OCI-M2 (cell line): Measurements from ENCODE around the gene SPIN4.
"Not testable (repeated sequence)": the region's sequence is repeated elsewhere in the genome, so short reads cannot be mapped to it uniquely, and the experiment has no call there.

ENCODE experiments used
- DNase-seq: peaks from one replicate; lab custom pipeline; 2025; ENCODE audit not compliant: unreplicated experiment; lab: John Stamatoyannopoulos, UW

Gene SPIN4

DNA sequence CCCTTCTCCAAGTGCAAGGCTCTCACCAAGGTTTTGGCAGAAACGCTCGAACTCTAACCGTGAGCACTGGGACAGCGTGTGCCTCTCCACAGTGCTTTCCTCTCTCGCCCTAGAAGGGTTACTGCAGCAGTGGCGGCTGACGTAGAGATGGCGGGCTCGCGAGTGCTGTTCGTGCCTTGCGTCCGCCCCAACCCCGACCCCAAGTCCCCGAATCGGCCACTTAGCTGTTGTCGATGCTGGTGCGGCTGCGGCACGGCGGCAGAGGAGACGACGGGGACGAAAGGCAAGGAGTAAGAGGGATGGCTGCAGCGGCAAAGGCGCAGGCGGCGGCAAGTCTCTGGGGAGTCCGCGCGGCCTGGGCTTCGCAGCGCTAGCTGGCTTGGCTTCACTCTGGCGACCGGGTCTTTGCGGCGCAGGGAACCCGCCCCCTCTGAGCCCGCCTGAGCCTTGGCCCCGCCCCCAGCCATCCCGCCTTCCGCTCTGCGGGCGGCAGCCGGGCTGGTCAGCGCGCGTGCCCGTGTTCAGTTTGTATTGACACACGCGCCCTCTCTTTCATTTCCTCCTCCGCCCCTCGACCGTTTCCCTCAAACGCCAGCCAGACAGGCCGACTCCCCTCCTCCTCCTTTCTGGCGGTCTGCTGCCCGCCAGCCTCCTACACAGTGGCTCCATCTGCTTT, at the start of gene SPIN4:
SPIN4 (minus strand) TSS at position 392 of the 676 bp plus-strand sequence. CDS start 513 bp downstream, outside the sequence.
- DNase-seq = peak; percentile 51

- DNase-seq = no peak
Observed at GRCh38 chrX:63400340-63400739, 49.2 kb upstream of the SPIN4 start.

GRCh38 chrX:63394872-63395271, 43.7 kb upstream of the SPIN4 start:
- no peak for DNase-seq

GRCh38 chrX:63393094-63393493, 42.0 kb upstream of the SPIN4 start:
- not testable (repeated sequence) for DNase-seq

GRCh38 chrX:63387411-63387810, 36.3 kb upstream of the SPIN4 start:
- DNase-seq = no peak

- DNase-seq = not testable (repeated sequence)
Observed at GRCh38 chrX:63384263-63384662, 33.1 kb upstream of the SPIN4 start.

- not testable (repeated sequence) for DNase-seq
Observed at GRCh38 chrX:63373012-63373411, 21.9 kb upstream of the SPIN4 start.

DNA sequence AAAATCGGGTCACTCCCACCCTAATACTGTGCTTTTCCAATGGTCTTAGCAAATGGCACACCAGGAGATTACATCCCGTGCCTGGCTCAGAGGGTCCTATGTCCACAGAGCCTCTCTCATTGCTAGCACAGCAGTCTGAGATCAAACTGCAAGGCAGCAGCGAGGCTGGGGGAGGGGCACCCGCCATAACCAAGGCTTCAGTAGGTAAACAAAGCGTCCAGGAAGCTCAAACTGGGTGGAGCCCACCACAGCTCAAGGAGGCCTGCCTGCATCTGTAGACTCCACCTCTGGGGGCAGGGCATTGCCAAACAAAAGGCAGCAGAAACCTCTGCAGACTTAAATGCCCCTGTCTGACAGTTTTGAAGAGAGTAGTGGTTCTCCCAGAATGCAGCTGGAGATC, 16.6 kb upstream of the SPIN4 start:
- not testable (repeated sequence) for DNase-seq

DNA sequence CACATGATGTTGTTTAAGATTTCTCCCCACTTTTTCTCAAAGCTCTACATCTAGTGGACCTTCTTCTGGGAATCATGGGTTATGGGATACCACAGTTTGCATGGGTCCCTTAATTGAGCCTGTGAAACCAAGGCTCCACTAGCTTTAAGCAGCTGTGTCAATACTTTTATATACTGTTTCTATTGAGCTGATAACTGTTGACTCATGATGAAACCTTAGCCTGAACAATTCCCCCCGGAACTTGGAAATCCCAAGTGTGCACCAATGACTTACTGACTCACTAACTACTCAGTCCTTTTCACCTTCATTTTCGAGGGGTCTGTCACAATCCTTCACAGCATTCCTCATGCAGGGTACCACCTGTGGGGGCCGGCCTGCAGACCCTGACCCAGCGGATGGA, 12.7 kb upstream of the SPIN4 start:
- no peak for DNase-seq

DNA sequence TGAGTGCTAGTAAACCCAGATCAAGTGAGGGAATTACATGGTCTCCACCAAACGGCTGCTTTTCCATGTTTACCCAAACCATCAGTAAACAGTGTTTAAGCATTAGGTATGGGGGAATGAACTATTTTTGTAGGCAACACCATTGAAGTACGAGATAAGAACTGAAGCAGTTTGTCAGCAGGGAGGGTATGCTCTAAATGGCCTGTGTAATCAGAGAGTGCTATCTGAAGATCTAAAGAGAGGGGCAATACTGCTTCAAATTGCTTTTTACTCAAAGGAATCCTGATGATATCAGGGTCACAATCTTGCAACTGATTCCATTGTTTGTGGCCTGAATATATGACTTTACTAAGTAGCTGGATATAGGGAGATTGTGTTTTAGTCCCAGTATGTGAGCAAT, 10.4 kb upstream of the SPIN4 start:
- DNase-seq = no peak

DNA sequence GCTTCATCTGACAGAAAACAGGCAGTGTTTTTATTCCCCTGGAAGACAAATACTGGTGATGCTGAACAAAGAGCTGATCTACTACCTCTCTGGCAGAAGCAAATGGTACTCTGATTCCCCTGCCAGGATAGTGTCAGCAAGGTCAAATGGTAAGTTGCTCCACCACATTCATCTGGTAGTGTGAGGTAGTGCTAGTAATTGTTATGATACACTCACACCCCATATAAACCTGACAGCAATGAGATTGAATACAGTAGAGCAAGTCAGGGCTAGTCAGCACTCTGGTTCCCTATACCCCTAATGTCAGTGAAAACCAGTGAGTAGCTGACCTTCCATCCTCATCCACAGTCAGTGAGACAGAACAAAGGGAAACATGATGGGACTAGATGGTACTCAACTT, 3.4 kb upstream of the SPIN4 start:
- DNase-seq = no peak

DNA sequence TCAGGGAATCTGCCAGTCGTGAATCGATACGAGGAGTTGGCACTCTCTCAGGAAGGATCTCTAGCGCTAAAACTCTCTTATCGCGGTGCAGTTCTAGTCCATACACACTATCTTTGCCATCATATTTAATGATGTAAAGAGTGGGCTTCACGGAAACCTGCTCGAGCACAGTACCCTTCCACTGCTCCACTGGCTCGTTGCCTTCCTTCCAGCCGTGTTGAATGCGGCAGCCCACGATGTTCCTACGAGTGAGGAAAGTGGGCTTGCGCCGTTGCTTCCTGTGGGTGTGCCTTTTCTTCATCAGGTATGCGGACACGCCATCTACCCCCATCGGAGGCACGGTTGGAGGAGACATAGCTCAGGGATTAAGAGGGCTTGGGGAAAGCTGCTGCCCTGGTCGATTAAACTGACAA, 661 bp downstream of the SPIN4 start:
- DNase-seq = no peak

- no peak for DNase-seq
Observed at GRCh38 chrX:63349307-63349706, 1.8 kb downstream of the SPIN4 start.

GRCh38 chrX:63330681-63331080, 20.5 kb downstream of the SPIN4 start:
- no peak for DNase-seq

DNA sequence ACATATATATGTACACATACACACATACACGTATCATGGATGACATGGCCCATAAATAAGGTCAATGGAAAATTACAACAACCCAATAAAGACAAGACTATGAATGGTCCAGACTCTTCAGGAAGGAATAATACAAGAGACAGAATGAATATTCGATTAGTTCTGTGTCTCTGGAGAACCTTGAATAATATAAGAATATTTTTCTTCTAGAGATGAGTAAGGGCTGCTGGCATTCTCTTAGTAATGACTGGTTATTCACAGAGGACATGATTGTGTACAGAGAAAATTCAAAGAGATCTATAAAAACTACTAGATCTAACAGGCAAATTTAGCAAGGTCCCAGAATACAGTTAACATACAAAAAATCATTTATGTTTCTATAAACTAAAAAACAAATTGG, 23.3 kb downstream of the SPIN4 start:
- no peak for DNase-seq

- DNase-seq = no peak
Observed at GRCh38 chrX:63299596-63299995, 51.5 kb downstream of the SPIN4 start.
